ENCODE results near the gene SENP1. TPM values are rescaled to one million over a fixed set of nuclear protein-coding genes. Genes with fewer than 3 reads are reported as not detected.
"Not testable (repeated sequence)": the region's sequence is repeated elsewhere in the genome, so short reads cannot be mapped to it uniquely, and the experiment has no call there.

Gene SENP1
- total RNA-seq, 2 donors from 2014 or later = 36.6 to 59.7 TPM

- H3K4me3 Mint-ChIP-seq = no peak overlapping the region
- no peak for ATAC-seq
- H3K36me3 Mint-ChIP-seq = peaks cover 5% of the 10 kb centered on the region
- H3K9me3 Mint-ChIP-seq = no peaks in the 10 kb centered on the region
- H3K27me3 Mint-ChIP-seq = peaks cover 2 to 7% of the 10 kb centered on the region in 2 donors
- H3K27ac Mint-ChIP-seq = no peak overlapping the region
- H3K4me1 Mint-ChIP-seq (ENCODE audit: low read depth in 2 of 2) = peaks cover 13 to 16% of the 10 kb centered on the region in 2 donors
- no peak for DNase-seq (ENCODE audit: low spot score)
Observed at GRCh38 chr12:48123169-48123568, 17.3 kb upstream of the SENP1 start.

GRCh38 chr12:48122065-48122834 lies 16.4 kb upstream of the SENP1 start:
- Mint-ChIP-seq H3K36me3 (peaks cover under 1% of the 10 kb centered on the region), H3K27me3 (peaks cover 2 to 9% of the 10 kb centered on the region in 2 donors), H3K4me3 (no peak overlapping the region), H3K9me3 (no peaks in the 10 kb centered on the region), H3K27ac (no peak overlapping the region), H3K4me1 (ENCODE audit: low read depth in 2 of 2) (peaks cover 13 to 16% of the 10 kb centered on the region in 2 donors)
- no peak for ATAC-seq
- DNase-seq (ENCODE audit: low spot score) = no peak

- peaks cover 2 to 14% of the 10 kb centered on the region in 2 donors for H3K27me3 Mint-ChIP-seq
Observed at GRCh38 chr12:48121522-48121921, 15.6 kb upstream of the SENP1 start.

GRCh38 chr12:48119834-48120195 lies 13.9 kb upstream of the SENP1 start:
- ATAC-seq = no peak
- peaks cover 13 to 16% of the 10 kb centered on the region in 2 donors for H3K4me1 Mint-ChIP-seq (ENCODE audit: low read depth in 2 of 2)

More at GRCh38 chr12:48121522-48121921, 15.6 kb upstream of the SENP1 start:
- DNase-seq (ENCODE audit: low spot score) (no peak), ATAC-seq (no peak)
- H3K4me3 Mint-ChIP-seq = no peak overlapping the region
- peaks cover 13 to 16% of the 10 kb centered on the region in 2 donors for H3K4me1 Mint-ChIP-seq (ENCODE audit: low read depth in 2 of 2)
- H3K27ac Mint-ChIP-seq = no peak overlapping the region
- H3K9me3 Mint-ChIP-seq = no peaks in the 10 kb centered on the region
- H3K36me3 Mint-ChIP-seq = no peaks in the 10 kb centered on the region

GRCh38 chr12:48119078-48119833 lies 13.4 kb upstream of the SENP1 start, which contains the start of gene PFKM:
TSS of gene PFKM (plus strand) at chr12:48119364. CDS start at chr12:48122775, 3,411 bp downstream.
- peaks cover 13 to 16% of the 10 kb centered on the region in 2 donors for H3K4me1 Mint-ChIP-seq (ENCODE audit: low read depth in 2 of 2)
- no peaks in the 10 kb centered on the region for H3K9me3 Mint-ChIP-seq
- peak within 1 kb of the TSS; percentile 94 for H3K4me3 Mint-ChIP-seq
- DNase-seq (ENCODE audit: low spot score) (peak; percentile 80), ATAC-seq (peak; percentile 98 to 99)
- H3K27ac Mint-ChIP-seq = peak within 1 kb of the TSS in 1 of 2 donors; percentile 82
- H3K27me3 Mint-ChIP-seq = peaks cover 12 to 24% of the 10 kb centered on the region in 2 donors
- H3K36me3 Mint-ChIP-seq = no peaks in the 10 kb centered on the region

More at GRCh38 chr12:48119834-48120195, 13.9 kb upstream of the SENP1 start:
- DNase-seq (ENCODE audit: low spot score) = no peak
- H3K36me3 Mint-ChIP-seq = no peaks in the 10 kb centered on the region
- no peaks in the 10 kb centered on the region for H3K9me3 Mint-ChIP-seq
- H3K27ac Mint-ChIP-seq = peak overlapping the region in 1 of 2 donors; percentile 82
- peak overlapping the region; percentile 94 for H3K4me3 Mint-ChIP-seq
- H3K27me3 Mint-ChIP-seq = peaks cover 7 to 19% of the 10 kb centered on the region in 2 donors

- peaks cover 13 to 27% of the 10 kb centered on the region in 2 donors for H3K27me3 Mint-ChIP-seq
- peak overlapping the region; percentile 94 for H3K4me3 Mint-ChIP-seq
- no peak for DNase-seq (ENCODE audit: low spot score)
- H3K9me3 Mint-ChIP-seq = no peaks in the 10 kb centered on the region
- H3K4me1 Mint-ChIP-seq (ENCODE audit: low read depth in 2 of 2) = peaks cover 13 to 16% of the 10 kb centered on the region in 2 donors
- peak overlapping the region in 1 of 2 donors; percentile 82 for H3K27ac Mint-ChIP-seq
- no peak for ATAC-seq
- H3K36me3 Mint-ChIP-seq = no peaks in the 10 kb centered on the region
Observed at GRCh38 chr12:48118284-48118871, 12.5 kb upstream of the SENP1 start.

GRCh38 chr12:48115957-48116356 lies 10.1 kb upstream of the SENP1 start:
- Mint-ChIP-seq H3K27ac (no peak overlapping the region), H3K4me1 (ENCODE audit: low read depth in 2 of 2) (peaks cover 13 to 16% of the 10 kb centered on the region in 2 donors), H3K27me3 (peaks cover 10 to 27% of the 10 kb centered on the region in 2 donors), H3K36me3 (no peaks in the 10 kb centered on the region), H3K4me3 (no peak overlapping the region), H3K9me3 (no peaks in the 10 kb centered on the region)
- no peak for DNase-seq (ENCODE audit: low spot score)
- no peak for ATAC-seq

GRCh38 chr12:48111312-48111693 lies 5.4 kb upstream of the SENP1 start:
- not testable (repeated sequence) for ATAC-seq; H3K27ac Mint-ChIP-seq; H3K36me3 Mint-ChIP-seq; H3K9me3 Mint-ChIP-seq; H3K4me3 Mint-ChIP-seq; DNase-seq (ENCODE audit: low spot score)
- H3K4me1 Mint-ChIP-seq (ENCODE audit: low read depth in 2 of 2) = peaks cover 4 to 12% of the 10 kb centered on the region in 2 donors
- peaks cover 19 to 21% of the 10 kb centered on the region in 2 donors for H3K27me3 Mint-ChIP-seq

- peaks cover 19 to 21% of the 10 kb centered on the region in 2 donors for H3K27me3 Mint-ChIP-seq
- H3K36me3 Mint-ChIP-seq = no peaks in the 10 kb centered on the region
- no peak overlapping the region for H3K4me3 Mint-ChIP-seq
- DNase-seq (ENCODE audit: low spot score) (no peak), ATAC-seq (no peak)
- H3K9me3 Mint-ChIP-seq = no peaks in the 10 kb centered on the region
- H3K4me1 Mint-ChIP-seq (ENCODE audit: low read depth in 2 of 2) = peaks cover 6 to 14% of the 10 kb centered on the region in 2 donors
- H3K27ac Mint-ChIP-seq = no peak overlapping the region
Observed at GRCh38 chr12:48110691-48111311, 4.9 kb upstream of the SENP1 start.

- no peak overlapping the region for H3K27ac Mint-ChIP-seq
- no peak for ATAC-seq
- H3K36me3 Mint-ChIP-seq = peaks cover 7% of the 10 kb centered on the region
- H3K9me3 Mint-ChIP-seq = no peaks in the 10 kb centered on the region
- H3K27me3 Mint-ChIP-seq = peaks cover 10 to 13% of the 10 kb centered on the region in 2 donors
- peaks cover 14 to 23% of the 10 kb centered on the region in 2 donors for H3K4me1 Mint-ChIP-seq (ENCODE audit: low read depth in 2 of 2)
- DNase-seq (ENCODE audit: low spot score) = no peak
- H3K4me3 Mint-ChIP-seq = no peak overlapping the region
Observed at GRCh38 chr12:48109424-48109823, 3.5 kb upstream of the SENP1 start.

GRCh38 chr12:48106681-48107613 lies 1.1 kb upstream of the SENP1 start:
- H3K9me3 Mint-ChIP-seq = no peaks in the 10 kb centered on the region
- peaks cover 8% of the 10 kb centered on the region in 2 donors for H3K27me3 Mint-ChIP-seq
- peak overlapping the region; percentile 94 to 99 for H3K27ac Mint-ChIP-seq
- peak overlapping the region; percentile 97 for H3K4me3 Mint-ChIP-seq
- DNase-seq (ENCODE audit: low spot score) = no peak
- H3K4me1 Mint-ChIP-seq (ENCODE audit: low read depth in 2 of 2) = peaks cover 25 to 37% of the 10 kb centered on the region in 2 donors
- H3K36me3 Mint-ChIP-seq = peaks cover 7% of the 10 kb centered on the region
- no peak for ATAC-seq

GRCh38 chr12:48105321-48105866 lies 485 bp downstream of the SENP1 start:
- ATAC-seq (peak; percentile 1 to 57), DNase-seq (ENCODE audit: low spot score) (no peak)
- Mint-ChIP-seq H3K9me3 (no peaks in the 10 kb centered on the region), H3K27ac (peak overlapping the region; percentile 94 to 99), H3K4me3 (peak overlapping the region; percentile 97), H3K36me3 (peaks cover 7% of the 10 kb centered on the region), H3K27me3 (peaks cover 8% of the 10 kb centered on the region in 2 donors), H3K4me1 (ENCODE audit: low read depth in 2 of 2) (peaks cover 28 to 37% of the 10 kb centered on the region in 2 donors)

All from natural killer cell treated with Interleukin-12 subunit alpha and Interleukin-12 subunit beta and Interleukin-15 and Interleukin-18, amount 100 ng/mL, for 72 hours (primary cell).